Stimulated activated CD8-positive, alpha-beta memory T cell treated with anti-CD3 and anti-CD28 coated beads, Interleukin-2, amount 100 ng/mL, for 48 hours (primary cell): ENCODE results near the gene POMT1.
A peak's percentile ranks its signal among the peaks of the same experiment; 100 is the strongest.

ENCODE experiments used
- DNase-seq, 2 donors: peaks; one replicate each; pipeline ENCODE4 v3.0.0-alpha.2; 2020; ENCODE audit warnings: low read depth in 2 of 2

The POMT1 gene

GRCh38 chr9:131477367-131477766 lies 25.4 kb upstream of the POMT1 start:
- no peak for DNase-seq

- DNase-seq, result no peak
Measured at GRCh38 chr9:131477816-131478419, 24.8 kb upstream of the POMT1 start.

- peak; percentile 39 for DNase-seq
Measured at GRCh38 chr9:131478421-131478868, 24.3 kb upstream of the POMT1 start.

GRCh38 chr9:131478911-131479310 lies 23.8 kb upstream of the POMT1 start:
- DNase-seq, result no peak

DNA sequence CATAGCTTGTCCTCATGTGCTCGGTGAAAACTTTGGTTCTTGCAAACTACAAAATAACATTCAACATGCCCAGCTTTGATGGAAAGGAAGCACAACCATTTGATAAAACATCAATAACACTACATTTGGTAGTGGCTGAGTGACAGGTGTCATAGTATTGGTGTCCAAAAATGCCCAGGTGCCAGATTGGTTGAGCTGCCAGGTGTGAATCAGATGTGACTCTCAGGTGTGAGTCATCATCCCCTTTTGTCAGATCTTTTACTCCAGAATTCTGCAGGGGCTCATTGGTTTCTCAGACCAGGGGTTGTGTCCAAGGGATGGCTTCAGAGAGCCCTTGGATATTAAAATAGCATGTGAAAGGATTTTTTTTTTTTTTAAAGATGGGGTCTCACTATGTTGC lies 22.5 kb upstream of the POMT1 start:
- no peak for DNase-seq

GRCh38 chr9:131481441-131482342 lies 21.0 kb upstream of the POMT1 start:
- no peak for DNase-seq

DNA sequence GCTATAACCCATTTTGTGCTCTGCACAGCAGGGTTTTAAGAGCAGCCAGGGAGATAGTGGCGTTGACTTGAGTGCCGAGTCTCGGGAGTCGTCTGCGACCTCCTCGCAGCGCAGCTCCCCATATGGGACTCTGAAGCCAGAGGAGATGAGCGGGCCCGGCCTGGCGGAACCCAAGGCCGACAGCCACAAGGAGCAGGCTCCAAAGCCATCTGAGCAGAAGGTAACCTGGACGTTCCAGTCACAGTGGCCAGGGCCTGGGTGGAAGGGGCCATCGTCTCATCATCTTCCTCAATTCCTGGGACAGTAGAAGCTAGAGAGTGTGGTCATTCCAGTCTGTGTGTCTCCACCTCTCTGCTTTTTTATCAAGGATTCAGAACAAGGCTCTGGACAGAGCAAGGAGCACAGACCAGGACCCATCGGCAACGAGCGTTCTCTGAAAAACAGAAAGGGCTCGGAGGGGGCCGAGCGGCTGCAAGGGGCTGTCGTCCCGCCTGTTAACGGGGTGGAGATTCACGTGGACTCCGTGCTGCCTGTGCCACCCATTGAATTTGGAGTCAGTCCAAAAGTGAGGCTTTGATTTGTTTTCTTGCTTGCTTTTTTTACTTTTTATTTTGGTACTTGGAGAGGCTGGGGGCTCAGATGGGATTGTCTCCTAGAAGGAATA lies 20.2 kb upstream of the POMT1 start:
- DNase-seq, result no peak

DNA sequence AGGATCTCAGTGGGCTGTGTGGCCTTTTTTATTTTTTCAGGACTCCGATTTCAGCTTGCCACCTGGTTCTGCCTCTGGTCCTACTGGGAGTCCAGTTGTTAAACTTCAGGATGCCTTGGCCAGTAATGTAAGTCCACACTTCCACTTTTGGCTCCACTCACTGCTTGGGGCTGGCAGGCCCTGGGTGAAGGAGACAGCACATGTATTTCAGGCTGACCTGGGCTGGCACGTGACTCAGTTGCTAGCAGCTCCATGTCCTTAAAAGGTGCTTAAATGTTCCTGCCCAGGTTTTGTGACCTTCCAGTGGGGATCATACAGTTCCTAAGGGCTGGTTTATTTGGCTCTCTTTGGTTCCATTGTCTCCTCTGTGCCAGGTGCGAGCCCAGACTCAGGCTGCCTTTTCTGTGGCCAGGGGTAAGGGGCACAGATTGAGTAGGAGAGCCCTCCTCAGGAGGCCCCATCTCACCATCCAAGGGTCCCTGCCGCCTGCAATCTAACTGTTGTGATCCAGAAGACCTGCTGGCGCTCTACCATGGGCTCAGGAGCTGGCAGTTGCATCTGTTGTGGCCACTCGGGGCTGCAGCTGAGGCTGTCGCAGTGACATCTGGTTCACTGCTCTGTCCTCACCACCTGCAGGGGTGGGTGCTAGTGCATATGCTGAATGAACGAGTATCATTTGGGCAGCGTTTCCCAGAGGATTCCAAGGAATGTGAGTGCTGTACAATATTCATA lies 19.2 kb upstream of the POMT1 start:
- DNase-seq, result no peak

- DNase-seq, result no peak
Measured at GRCh38 chr9:131484051-131484445, 18.7 kb upstream of the POMT1 start.

DNA sequence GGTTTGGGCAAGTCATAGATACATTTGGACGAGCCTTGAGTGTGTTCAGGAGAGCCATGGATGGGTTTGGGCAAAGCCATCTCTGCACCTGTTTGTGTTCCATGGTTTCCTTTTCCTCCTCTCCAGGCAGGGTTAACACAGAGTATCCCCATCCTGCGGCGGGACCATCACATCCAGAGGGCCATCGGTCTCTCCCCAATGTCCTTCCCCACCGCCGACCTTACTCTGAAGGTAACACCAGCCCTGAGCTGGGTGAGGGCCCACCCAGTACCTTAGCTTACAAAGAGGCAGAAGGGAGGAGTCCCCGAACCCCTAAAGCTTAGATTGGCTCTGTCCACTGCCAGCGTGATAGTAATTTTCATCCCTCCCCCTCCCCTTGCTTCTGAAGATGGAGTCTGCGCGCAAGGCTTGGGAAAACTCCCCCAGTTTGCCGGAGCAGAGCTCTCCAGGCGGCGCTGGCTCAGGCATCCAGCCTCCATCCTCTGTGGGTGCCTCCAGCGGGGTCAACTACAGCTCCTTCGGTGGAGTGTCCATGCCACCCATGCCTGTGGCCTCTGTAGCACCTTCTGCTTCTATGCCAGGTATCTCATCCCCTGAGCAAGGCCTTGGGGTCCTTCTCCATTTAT lies 18.0 kb upstream of the POMT1 start:
- no peak for DNase-seq

GRCh38 chr9:131485206-131485605 lies 17.5 kb upstream of the POMT1 start:
- no peak for DNase-seq

DNA sequence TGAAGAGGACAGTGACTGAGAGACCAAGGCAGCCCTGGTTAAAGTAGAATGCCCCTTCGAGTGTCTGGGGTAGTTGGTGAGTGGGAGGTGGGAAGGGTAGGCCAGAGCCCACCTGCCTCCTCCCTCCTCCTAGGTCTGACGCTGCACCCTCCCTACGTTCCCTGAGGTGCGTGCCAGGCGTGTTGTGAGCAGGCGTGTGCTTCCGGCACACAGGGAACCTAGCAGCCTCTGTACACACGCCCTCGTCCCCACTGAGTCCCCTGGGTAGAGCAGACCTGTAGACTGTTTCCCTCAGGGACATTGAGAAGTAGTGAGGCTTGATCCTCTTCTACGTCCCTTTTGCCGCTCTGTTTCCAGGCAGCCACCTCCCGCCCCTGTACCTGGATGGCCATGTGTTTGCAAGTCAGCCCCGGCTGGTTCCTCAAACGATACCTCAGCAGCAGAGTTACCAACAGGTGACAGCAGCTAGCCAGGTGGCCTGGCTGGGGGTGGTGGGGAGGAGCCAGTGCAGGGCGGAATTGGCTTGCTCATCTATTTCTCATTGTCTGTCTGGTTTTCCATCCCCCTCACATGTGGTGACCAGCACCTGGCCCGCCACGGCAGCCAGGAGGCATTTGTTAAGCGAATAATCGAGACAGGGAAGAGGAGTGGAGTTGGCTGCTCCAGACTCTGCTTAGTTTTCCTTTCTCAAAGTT lies 16.8 kb upstream of the POMT1 start:
- DNase-seq, result no peak

GRCh38 chr9:131487001-131487400 lies 15.7 kb upstream of the POMT1 start:
- DNase-seq, result no peak

DNA sequence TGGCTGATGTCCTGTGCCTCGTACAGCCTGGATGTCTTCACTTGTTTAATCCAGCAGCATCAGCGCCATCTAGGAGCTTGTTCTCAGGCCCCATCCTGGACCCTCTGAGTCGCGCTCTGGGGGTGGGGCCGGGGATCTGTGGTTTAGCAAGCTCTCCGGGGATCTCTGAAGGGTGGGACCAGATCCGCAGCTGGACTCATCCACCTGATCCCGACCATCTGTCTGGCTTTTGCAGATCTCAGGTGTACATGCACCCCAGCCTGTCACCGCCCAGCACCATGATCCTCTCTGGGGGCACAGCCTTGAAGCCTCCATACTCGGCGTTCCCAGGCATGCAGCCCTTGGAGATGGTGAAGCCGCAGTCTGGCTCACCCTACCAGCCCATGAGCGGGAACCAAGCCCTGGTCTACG lies 15.1 kb upstream of the POMT1 start:
- no peak for DNase-seq

- DNase-seq, result no peak
Measured at GRCh38 chr9:131490514-131490913, 12.2 kb upstream of the POMT1 start.

DNA sequence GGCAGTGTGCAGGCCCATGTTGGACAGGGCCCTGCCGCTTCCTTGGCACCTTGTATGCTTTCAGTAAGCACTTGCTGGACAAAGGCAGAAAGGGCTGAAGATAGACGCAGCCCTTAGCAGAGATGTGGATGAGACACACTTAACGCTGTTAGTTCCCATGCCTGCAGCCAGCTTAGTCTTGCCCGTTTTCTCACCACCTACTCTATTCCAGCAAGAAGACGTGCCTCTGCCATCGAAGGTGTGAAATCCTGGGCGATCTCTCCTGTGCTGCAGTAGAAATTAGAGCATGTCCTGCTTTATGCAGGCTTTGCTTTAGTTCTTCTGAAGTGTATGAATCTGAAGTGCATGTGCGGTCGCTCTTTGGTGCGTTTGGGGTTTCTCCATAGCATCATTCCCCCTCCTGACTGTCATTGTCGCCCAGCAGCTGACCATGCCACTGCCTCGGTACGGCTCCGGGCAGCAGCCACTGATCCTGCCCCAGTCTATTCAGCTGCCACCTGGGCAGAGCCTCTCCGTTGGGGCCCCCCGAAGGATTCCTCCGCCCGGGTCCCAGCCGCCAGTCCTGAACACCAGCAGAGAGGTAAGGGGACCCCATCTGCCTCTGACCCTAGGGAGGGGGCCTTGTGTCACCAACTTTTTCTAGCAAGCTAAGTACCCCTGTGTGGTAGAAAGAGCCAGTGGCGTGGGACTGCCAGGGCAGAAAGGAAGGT lies 11.6 kb upstream of the POMT1 start:
- no peak for DNase-seq

DNA sequence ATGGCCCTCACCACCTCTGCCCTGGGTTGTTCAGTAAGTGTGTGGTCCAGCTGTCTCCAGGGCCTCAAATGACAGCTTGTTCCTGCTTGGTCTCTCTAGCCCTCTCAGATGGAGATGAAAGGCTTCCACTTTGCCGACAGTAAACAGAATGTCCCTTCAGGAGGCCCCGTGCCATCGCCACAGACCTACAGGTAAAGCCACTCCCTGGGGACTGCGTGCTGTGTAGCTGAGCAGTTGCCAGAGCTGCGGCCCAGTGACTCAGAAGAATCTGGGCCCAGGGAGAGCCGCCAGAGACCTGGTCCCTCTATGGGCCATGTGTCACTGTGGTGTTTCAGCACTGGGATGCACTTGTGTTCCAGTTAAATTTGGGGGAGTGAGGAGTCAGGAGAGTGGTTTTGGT lies 10.6 kb upstream of the POMT1 start:
- DNase-seq, result no peak

DNA sequence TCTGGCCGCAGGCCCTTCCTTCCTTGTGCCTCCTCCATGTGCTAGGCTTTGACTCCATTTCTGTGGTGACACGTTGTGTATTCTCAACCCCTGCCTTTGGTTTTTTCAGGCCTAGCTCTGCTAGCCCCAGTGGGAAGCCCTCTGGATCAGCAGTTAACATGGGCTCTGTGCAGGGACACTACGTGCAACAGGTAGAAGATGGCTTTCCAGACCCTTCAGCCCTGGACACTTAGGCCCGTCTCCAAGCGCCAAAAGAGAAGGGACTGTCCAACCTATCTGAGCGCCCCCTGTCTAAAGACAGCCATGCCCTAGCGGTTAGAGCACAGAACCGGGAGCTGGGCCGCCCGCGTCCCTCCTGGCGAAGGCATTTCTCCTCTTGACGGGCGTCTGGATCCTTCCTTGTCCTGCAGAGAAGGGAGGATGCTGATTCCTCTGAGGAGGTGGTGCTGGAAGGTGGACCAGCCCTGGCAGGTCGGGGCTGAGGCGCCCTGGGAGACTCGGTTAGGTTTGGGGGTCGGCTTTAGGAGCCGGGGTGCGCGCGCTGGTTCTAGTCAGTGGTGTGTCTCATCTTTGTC lies 8.3 kb upstream of the POMT1 start:
- DNase-seq, result no peak

GRCh38 chr9:131495785-131496184 lies 6.9 kb upstream of the POMT1 start:
- no peak for DNase-seq

DNA sequence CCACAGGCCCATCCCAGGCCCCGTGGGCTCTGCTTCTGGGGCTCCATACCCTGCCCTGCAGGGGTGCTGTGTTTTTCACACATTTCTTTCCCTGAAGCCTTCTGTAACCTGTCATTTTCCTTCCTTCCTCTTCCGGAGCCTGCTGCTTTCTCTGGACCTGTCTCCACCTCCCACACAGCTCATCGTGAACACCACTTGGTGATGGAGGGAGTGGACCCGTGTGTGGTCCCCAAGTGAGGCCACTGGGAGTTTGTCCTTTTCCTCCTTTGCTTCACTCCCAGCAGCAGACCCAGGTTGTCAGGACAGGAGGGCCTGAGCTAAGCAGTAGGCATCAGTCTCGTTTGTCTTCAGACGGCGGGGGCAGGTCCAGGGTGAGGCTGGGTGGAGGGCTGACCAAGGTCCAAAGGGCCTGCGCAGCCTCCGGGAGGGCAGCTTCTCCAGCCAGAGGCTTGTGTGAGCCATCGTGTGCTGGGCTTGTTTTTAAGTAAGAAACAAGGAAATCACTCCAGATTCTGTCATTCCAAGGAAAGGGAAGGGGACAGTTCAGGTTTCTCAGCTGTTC lies 5.8 kb upstream of the POMT1 start:
- DNase-seq, result no peak
